Coronary artery (tissue), 2 donors: ENCODE results near the gene IFIT1.
"Not testable (repeated sequence)": the region's sequence is repeated elsewhere in the genome, so short reads cannot be mapped to it uniquely, and the experiment has no call there.

ENCODE experiments used
- DNase-seq: peaks from one replicate; pipeline ENCODE4 v3.0.0-alpha.2; 2017; ENCODE audit warnings: low spot score
- H3K27ac ChIP-seq, 2 donors: fragments of 200-600 bp; sonication (generic); one replicate each; pipeline ENCODE4 v1.5.1; 2016 to 2019
- H3K4me3 ChIP-seq: fragments of 200-600 bp; sonication (generic); 2 replicates; pipeline ENCODE4 v1.5.1; 2016; ENCODE audit warnings: mild to moderate bottlenecking, moderate library complexity
- CTCF ChIP-seq: fragments of 200-600 bp; sonication (generic); IDR thresholded peaks from one replicate; pipeline ENCODE4 v1.5.1; 2019; ENCODE audit warnings: antibody characterized with exemption

Gene IFIT1

GRCh38 chr10:89389254-89389653 lies 3.2 kb upstream of the IFIT1 start:
- H3K4me3 ChIP-seq: no peak overlapping the region
- peak; percentile 24 for TF ChIP-seq CTCF
- DNase-seq: no peak
- no peak overlapping the region for H3K27ac ChIP-seq

GRCh38 chr10:89390476-89391225 lies 1.8 kb upstream of the IFIT1 start:
- no peak for TF ChIP-seq CTCF
- no peak for DNase-seq
- Histone ChIP-seq H3K27ac (peak overlapping the region in 1 of 2 donors; percentile 9), H3K4me3 (no peak overlapping the region)

GRCh38 chr10:89391226-89391576 lies 1.2 kb upstream of the IFIT1 start:
- H3K27ac ChIP-seq: peak overlapping the region in 1 of 2 donors; percentile 9

GRCh38 chr10:89392974-89393373 lies 551 bp downstream of the IFIT1 start:
- H3K4me3 ChIP-seq: peak overlapping the region; percentile 80
- TF ChIP-seq CTCF: no peak
- no peak for DNase-seq
- H3K27ac ChIP-seq: peak overlapping the region; percentile 63 to 87

More at GRCh38 chr10:89391226-89391576, 1.2 kb upstream of the IFIT1 start:
- not testable (repeated sequence) for H3K4me3 ChIP-seq, DNase-seq

GRCh38 chr10:89393898-89394297 lies 1.5 kb downstream of the IFIT1 start:
- DNase-seq: no peak
- Histone ChIP-seq H3K4me3 (peak overlapping the region; percentile 80), H3K27ac (no peak overlapping the region)
- TF ChIP-seq CTCF: no peak

- Histone ChIP-seq H3K27ac (no peak overlapping the region), H3K4me3 (no peak overlapping the region)
- DNase-seq: no peak
- TF ChIP-seq CTCF: no peak
Measured at GRCh38 chr10:89395141-89395540, 2.7 kb downstream of the IFIT1 start.

GRCh38 chr10:89398003-89398749 lies 5.8 kb downstream of the IFIT1 start:
- H3K27ac ChIP-seq: no peak overlapping the region
- H3K4me3 ChIP-seq: no peak overlapping the region
- TF ChIP-seq CTCF: no peak
- DNase-seq: no peak
